HG03469 (cell line): ENCODE data around the gene ZNF280A.
"Not testable (repeated sequence)": the region's sequence is repeated elsewhere in the genome, so short reads cannot be mapped to it uniquely, and the experiment has no call there.

Source experiments
- ATAC-seq: cut with Tn5 transposase; IDR thresholded peaks from one replicate; pipeline ENCODE4 v1.9.1; 2021; ENCODE audit warnings: mild to moderate bottlenecking, moderate library complexity, moderate number of reproducible peaks; ENCODE audit not compliant: unreplicated experiment

The ZNF280A gene

GRCh38 chr22:22513619-22514018 is 6.5 kb downstream of the ZNF280A start:
- no peak for ATAC-seq

- no peak for ATAC-seq
These were observed 7.1 kb downstream of the ZNF280A start for GRCh38 chr22:22512951-22513350.

- ATAC-seq, result not testable (repeated sequence)
These were observed 9.2 kb downstream of the ZNF280A start for GRCh38 chr22:22510833-22511232.

- not testable (repeated sequence) for ATAC-seq
These were observed 10.2 kb downstream of the ZNF280A start for GRCh38 chr22:22509912-22510311.

GRCh38 chr22:22508274-22509176 is 11.5 kb downstream of the ZNF280A start, which contains the start of gene ZNF280B:
ZNF280B (minus strand) TSS chr22:22508742; CDS start chr22:22489398, 19,344 bp downstream.
- peak; percentile 69 for ATAC-seq

- ATAC-seq, result no peak
These were observed 12.3 kb downstream of the ZNF280A start for GRCh38 chr22:22507743-22508273.

GRCh38 chr22:22506736-22507135 is 13.3 kb downstream of the ZNF280A start:
- no peak for ATAC-seq

- ATAC-seq, result no peak
These were observed 21.8 kb downstream of the ZNF280A start for GRCh38 chr22:22498267-22498666.

- not testable (repeated sequence) for ATAC-seq
These were observed 28.5 kb downstream of the ZNF280A start for GRCh38 chr22:22491589-22491988.

GRCh38 chr22:22488736-22489135 is 31.3 kb downstream of the ZNF280A start:
- ATAC-seq, result no peak

GRCh38 chr22:22487869-22488597 is 32.0 kb downstream of the ZNF280A start:
- no peak for ATAC-seq

GRCh38 chr22:22487059-22487458 is 33.0 kb downstream of the ZNF280A start:
- ATAC-seq, result no peak

GRCh38 chr22:22486132-22486899 is 33.8 kb downstream of the ZNF280A start:
- ATAC-seq, result no peak

GRCh38 chr22:22485524-22485923 is 34.5 kb downstream of the ZNF280A start:
- ATAC-seq, result no peak

GRCh38 chr22:22484023-22484422 is 36.0 kb downstream of the ZNF280A start:
- ATAC-seq, result no peak

- ATAC-seq, result no peak
These were observed 39.1 kb downstream of the ZNF280A start for GRCh38 chr22:22480940-22481339.

- no peak for ATAC-seq
These were observed 40.0 kb downstream of the ZNF280A start for GRCh38 chr22:22479999-22480532.

- no peak for ATAC-seq
These were observed 41.0 kb downstream of the ZNF280A start for GRCh38 chr22:22479116-22479515.

GRCh38 chr22:22478470-22478869 is 41.6 kb downstream of the ZNF280A start:
- no peak for ATAC-seq

GRCh38 chr22:22474733-22475132 is 45.3 kb downstream of the ZNF280A start:
- ATAC-seq, result no peak
